ENCODE results near the gene ERGIC1. TPM values are rescaled to one million over a fixed set of nuclear protein-coding genes. Genes with fewer than 3 reads are reported as not detected.
A peak's percentile ranks its signal among the peaks of the same experiment; 100 is the strongest.
"Not testable (repeated sequence)": the region's sequence is repeated elsewhere in the genome, so short reads cannot be mapped to it uniquely, and the experiment has no call there.

Gene ERGIC1
- total RNA-seq, 4 donors from 2014 or later = 54.4 to 108 (median 88.0) TPM

DNA sequence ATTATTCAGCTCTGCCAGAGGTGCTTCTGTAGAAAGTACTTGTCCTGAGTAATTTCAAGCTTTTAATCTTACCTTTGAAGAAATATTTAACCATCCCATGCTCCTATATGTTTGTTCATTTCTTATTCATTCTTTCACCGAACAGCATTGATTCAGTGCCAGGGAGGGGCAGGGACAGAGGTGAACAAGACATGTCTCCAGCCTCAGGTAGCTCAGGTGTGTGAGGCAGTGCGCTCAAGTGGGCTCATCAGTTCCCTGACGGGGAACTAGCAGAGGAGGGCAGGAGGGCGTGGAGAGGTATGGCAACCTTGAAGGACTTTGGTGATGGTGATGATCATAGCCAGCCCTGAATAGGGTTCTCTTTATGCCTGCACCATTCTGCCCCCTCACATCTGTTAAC is 25.9 kb downstream of the ERGIC1 start:
- no peak for ATAC-seq
- no peak for TF ChIP-seq POLR2A (IDR thresholded peaks at IDR 0.05)
- TF ChIP-seq, protein P1, sequence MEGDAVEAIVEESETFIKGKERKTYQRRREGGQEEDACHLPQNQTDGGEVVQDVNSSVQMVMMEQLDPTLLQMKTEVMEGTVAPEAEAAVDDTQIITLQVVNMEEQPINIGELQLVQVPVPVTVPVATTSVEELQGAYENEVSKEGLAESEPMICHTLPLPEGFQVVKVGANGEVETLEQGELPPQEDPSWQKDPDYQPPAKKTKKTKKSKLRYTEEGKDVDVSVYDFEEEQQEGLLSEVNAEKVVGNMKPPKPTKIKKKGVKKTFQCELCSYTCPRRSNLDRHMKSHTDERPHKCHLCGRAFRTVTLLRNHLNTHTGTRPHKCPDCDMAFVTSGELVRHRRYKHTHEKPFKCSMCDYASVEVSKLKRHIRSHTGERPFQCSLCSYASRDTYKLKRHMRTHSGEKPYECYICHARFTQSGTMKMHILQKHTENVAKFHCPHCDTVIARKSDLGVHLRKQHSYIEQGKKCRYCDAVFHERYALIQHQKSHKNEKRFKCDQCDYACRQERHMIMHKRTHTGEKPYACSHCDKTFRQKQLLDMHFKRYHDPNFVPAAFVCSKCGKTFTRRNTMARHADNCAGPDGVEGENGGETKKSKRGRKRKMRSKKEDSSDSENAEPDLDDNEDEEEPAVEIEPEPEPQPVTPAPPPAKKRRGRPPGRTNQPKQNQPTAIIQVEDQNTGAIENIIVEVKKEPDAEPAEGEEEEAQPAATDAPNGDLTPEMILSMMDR (IDR thresholded peaks at IDR 0.05 in 4 of 5, conservative IDR thresholded peaks at IDR 0.05 in 1 of 5) = no peak
- no peak for DNase-seq
- H3K27ac ChIP-seq = peak overlapping the region; percentile 85 to 98 (median 94)
- intact Hi-C loops (cut with DNase I; ENCODE audit: low total_unique reads) (loop anchor here (10.0 kb wide), 3 partner anchors 195 to 905 kb away; partner anchors contain the start of gene CREBRF), in situ Hi-C loops (cut with MboI; ENCODE audit: low sequenced_read_pairs in 4 of 4) (loop anchor here in 1 of 4 donors (10.0 kb wide), 1 partner anchor 65 kb away; no protein-coding TSS in a partner anchor)
- peak overlapping the region; percentile 9 to 26 (median 24) for H3K4me3 ChIP-seq
- peaks cover 81% of the 10 kb centered on the region in 2 donors for H3K4me1 ChIP-seq
- H3K27me3 ChIP-seq = no peaks in the 10 kb centered on the region
- no peaks in the 10 kb centered on the region for H3K9me3 ChIP-seq
- H3K36me3 ChIP-seq = no peaks in the 10 kb centered on the region

DNA sequence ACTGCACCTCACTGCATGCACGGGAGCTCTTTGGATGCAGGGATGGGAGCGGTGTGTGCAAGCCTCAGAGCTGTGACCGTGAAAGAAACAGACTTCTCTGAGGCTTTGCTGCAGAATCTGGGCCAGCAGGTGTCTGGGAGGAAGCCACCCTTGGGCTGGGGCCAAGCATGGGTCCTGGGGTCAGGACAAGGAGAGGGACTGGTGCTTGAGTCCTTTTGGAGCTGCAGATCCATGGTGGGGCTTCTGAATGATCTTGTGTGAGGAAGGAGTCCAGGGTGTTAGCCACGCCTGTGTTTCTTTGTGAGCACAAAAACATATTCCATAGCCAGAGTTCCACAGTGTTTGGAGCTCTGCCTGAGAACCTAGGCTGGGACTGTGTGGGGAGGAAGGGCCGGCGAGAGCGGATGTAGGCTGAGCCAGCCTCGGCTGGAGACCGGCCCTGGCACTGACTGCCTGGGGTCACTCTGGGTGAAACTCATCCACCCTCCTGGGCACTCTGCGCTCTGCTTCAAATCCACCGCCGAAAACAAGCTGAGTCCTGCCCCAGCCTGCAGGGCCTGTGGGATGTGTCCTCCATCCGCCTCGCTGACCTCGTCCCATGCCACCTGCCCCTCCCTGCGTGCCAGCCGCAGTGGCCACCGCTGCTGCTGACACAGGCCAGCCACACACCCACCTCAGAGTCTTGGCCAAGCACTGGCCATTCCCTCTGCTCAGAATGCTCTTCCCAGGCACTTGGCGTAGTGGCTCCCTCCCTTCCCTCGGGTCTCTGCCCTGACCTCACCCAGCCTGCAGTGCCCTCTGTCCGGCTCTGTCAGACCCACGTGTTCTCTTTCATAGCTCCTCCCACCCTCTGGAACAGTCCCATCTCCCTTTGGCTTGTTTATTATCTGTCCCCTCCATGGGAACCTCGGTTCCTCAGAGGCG is 26.7 kb downstream of the ERGIC1 start:
- in situ Hi-C loops (cut with MboI; ENCODE audit: low sequenced_read_pairs in 4 of 4) (loop anchor here in 1 of 4 donors (10.0 kb wide), 1 partner anchor 66 kb away; no protein-coding TSS in a partner anchor), intact Hi-C loops (cut with DNase I; ENCODE audit: low total_unique reads) (loop anchor here (1.0 to 10.0 kb wide), 4 partner anchors 43 to 904 kb away; partner anchors contain the start of gene CREBRF)
- peak overlapping the region; percentile 85 to 98 (median 94) for H3K27ac ChIP-seq
- peak; percentile 42 to 69 for TF ChIP-seq POLR2A (IDR thresholded peaks at IDR 0.05)
- TF ChIP-seq, protein P1 (IDR thresholded peaks at IDR 0.05 in 4 of 5, conservative IDR thresholded peaks at IDR 0.05 in 1 of 5) = no peak
- no peaks in the 10 kb centered on the region for H3K27me3 ChIP-seq
- peak overlapping the region; percentile 9 to 40 (median 24) for H3K4me3 ChIP-seq
- peak; percentile 93 to 99 for DNase-seq
- no peaks in the 10 kb centered on the region for H3K36me3 ChIP-seq
- H3K9me3 ChIP-seq = no peaks in the 10 kb centered on the region
- peak; percentile 68 to 82 for ATAC-seq
- peaks cover 81% of the 10 kb centered on the region in 2 donors for H3K4me1 ChIP-seq

DNA sequence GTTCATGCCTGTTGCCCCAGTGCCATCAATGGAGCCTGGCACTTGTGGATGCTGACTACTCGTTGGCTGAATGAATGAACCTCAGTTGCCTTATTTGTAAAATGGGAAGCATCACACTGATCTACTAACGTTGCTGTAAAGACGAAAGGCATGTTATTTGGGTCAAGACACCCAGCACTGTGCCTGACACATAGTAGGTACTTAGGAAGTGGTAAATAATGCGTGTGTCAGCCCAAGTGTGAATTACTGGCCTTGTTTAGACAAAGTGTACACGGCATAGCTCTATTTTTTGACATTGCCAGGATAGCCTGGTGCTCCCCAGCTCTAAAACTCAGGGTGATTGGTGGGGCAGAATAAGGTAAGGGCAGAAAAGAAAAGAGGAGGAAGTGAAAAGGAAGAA is 27.4 kb downstream of the ERGIC1 start:
- H3K4me3 ChIP-seq = peak overlapping the region; percentile 4 to 40 (median 10)
- peak overlapping the region; percentile 85 to 98 (median 94) for H3K27ac ChIP-seq
- peaks cover 81 to 83% of the 10 kb centered on the region in 2 donors for H3K4me1 ChIP-seq
- ATAC-seq = no peak
- TF ChIP-seq, protein P1 (IDR thresholded peaks at IDR 0.05 in 4 of 5, conservative IDR thresholded peaks at IDR 0.05 in 1 of 5) = no peak
- TF ChIP-seq POLR2A (IDR thresholded peaks at IDR 0.05) = peak in 1 of 2 donors; percentile 23
- in situ Hi-C loops (cut with MboI; ENCODE audit: low sequenced_read_pairs in 4 of 4) (loop anchor here in 1 of 4 donors (10.0 kb wide), 1 partner anchor 67 kb away; no protein-coding TSS in a partner anchor), intact Hi-C loops (cut with DNase I; ENCODE audit: low total_unique reads) (loop anchor here (1.0 to 10.0 kb wide), 4 partner anchors 42 to 903 kb away; partner anchors contain the start of gene CREBRF)
- no peak for DNase-seq
- H3K9me3 ChIP-seq = no peaks in the 10 kb centered on the region
- H3K27me3 ChIP-seq = no peaks in the 10 kb centered on the region
- no peaks in the 10 kb centered on the region for H3K36me3 ChIP-seq

DNA sequence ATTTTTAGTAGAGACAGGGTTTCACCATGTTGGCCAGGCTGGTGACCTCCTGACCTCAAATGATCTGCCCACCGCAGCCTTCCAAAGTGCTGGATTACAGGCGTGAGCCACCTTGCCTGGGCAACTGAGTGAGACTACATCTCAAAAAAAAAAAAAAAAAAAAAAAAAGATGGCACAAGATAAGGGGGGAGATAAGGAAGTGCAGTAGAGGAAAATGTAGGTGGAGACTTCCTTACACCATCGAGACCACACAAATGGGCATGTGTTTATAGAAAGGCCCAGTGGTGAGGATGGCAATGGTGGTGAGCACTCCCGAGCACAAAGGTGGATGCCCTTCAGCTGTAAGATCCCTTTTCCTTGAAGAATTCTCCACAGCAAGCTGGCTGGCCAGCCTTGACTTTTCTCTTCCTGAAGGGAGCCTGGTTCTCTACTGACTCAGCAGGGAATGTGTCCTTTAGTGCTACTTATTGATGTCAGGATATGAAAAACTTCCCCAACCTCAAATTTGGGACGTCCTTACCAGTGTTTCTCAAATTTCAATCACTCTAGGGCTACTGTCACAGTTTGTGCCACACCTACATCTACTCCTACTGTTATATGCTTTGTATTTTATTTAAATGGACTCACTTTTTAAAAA is 28.2 kb downstream of the ERGIC1 start:
- TF ChIP-seq, protein P1 (IDR thresholded peaks at IDR 0.05 in 4 of 5, conservative IDR thresholded peaks at IDR 0.05 in 1 of 5) = no peak
- no peak for TF ChIP-seq POLR2A (IDR thresholded peaks at IDR 0.05)
- in situ Hi-C loops (cut with MboI; ENCODE audit: low sequenced_read_pairs in 4 of 4) (loop anchor here in 1 of 4 donors (10.0 kb wide), 1 partner anchor 67 kb away; no protein-coding TSS in a partner anchor), intact Hi-C loops (cut with DNase I; ENCODE audit: low total_unique reads) (loop anchor here (10.0 kb wide), 3 partner anchors 193 to 903 kb away; partner anchors contain the start of gene CREBRF)
- Histone ChIP-seq H3K36me3 (no peaks in the 10 kb centered on the region), H3K4me3 (no peak overlapping the region), H3K4me1 (peaks cover 89 to 91% of the 10 kb centered on the region in 2 donors), H3K27ac (peak overlapping the region; percentile 85 to 98 (median 94)), H3K9me3 (no peaks in the 10 kb centered on the region), H3K27me3 (no peaks in the 10 kb centered on the region)
- ATAC-seq (no peak), DNase-seq (peak in 1 of 2 donors; percentile 72)

DNA sequence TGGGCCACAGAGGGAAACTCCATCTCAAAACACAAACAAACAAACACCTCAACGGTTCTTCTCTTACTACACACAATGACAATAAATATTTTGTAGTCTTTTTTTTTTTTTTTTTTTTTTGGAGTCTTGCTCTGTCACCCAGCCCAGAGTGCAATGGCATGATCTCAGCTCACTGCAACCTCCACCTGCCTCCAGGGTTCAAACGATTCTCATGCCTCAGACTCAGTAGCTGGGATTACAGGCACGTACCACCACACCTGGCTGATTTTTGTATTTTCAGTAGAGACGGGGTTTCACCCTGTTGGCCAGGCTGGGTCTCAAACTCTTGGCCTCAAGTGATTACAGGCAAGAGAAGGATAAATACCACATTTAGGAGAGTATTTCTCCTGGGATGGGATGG is 30.1 kb downstream of the ERGIC1 start:
- not testable (repeated sequence) for H3K36me3 ChIP-seq, H3K4me3 ChIP-seq, H3K9me3 ChIP-seq, ATAC-seq, DNase-seq, H3K27me3 ChIP-seq
- peaks cover 89 to 93% of the 10 kb centered on the region in 2 donors for H3K4me1 ChIP-seq
- intact Hi-C loops (cut with DNase I; ENCODE audit: low total_unique reads) = loop anchor here (10.0 kb wide), 3 partner anchors 191 to 901 kb away; partner anchors contain the start of gene CREBRF
- in situ Hi-C loops (cut with MboI; ENCODE audit: low sequenced_read_pairs in 4 of 4) = loop anchor here in 1 of 4 donors (10.0 kb wide), 1 partner anchor 69 kb away; no protein-coding TSS in a partner anchor
- H3K27ac ChIP-seq = peak overlapping the region; percentile 85 to 98 (median 94)
